ENCODE data around the gene NISCH. TPM values are rescaled to one million over a fixed set of nuclear protein-coding genes. Genes with fewer than 3 reads are reported as not detected.

Gene NISCH
- total and polyA plus RNA-seq, 2 experiments from 2014 or later: 18.4 to 76.4 TPM

- no peak for TF ChIP-seq CTCF (conservative IDR thresholded peaks at IDR 0.05; ENCODE audit: low read depth in 2 of 2)
- TF ChIP-seq JUNB (IDR thresholded peaks at IDR 0.05; ENCODE audit: unreplicated experiment): no peak
- TF ChIP-seq NANOG (IDR thresholded peaks at IDR 0.05; ENCODE audit: borderline replicate concordance): no peak
- no peak for TF ChIP-seq ETS1 (IDR thresholded peaks at IDR 0.05)
- no peak for TF ChIP-seq POLR2AphosphoS5 (IDR thresholded peaks at IDR 0.05; ENCODE audit: low read depth)
- no peak for TF ChIP-seq CREB1 (CRISPR knock-in tag; IDR thresholded peaks at IDR 0.05; ENCODE audit: low read depth)
- no peak for TF ChIP-seq EZH2phosphoT487 (IDR thresholded peaks at IDR 0.05; ENCODE audit: unreplicated experiment)
- TF ChIP-seq REST (IDR thresholded peaks at IDR 0.05; ENCODE audit: unreplicated experiment): no peak
- TF ChIP-seq ZNF331 (CRISPR knock-in tag; IDR thresholded peaks at IDR 0.05; ENCODE audit: low read depth): no peak
These were observed 32.2 kb upstream of the NISCH start (continued) for GRCh38 chr3:52423173-52423572.

GRCh38 chr3:52428151-52429005, 27.0 kb upstream of the NISCH start:
- Mint-ChIP-seq H3K4me3 (no peak overlapping the region), H3K27me3 (ENCODE audit: insufficient read depth, low read depth, poor library complexity) (peaks cover 3% of the 10 kb centered on the region), H3K4me1 (peaks cover 8% of the 10 kb centered on the region), H3K36me3 (ENCODE audit: low read depth) (no peaks in the 10 kb centered on the region), H3K9me3 (no peaks in the 10 kb centered on the region), H3K27ac (no peak overlapping the region)
- no peak for TF ChIP-seq STAT1 (IDR thresholded peaks at IDR 0.05; ENCODE audit: unreplicated experiment)
- peak; percentile 86 to 89 for TF ChIP-seq CTCF (conservative IDR thresholded peaks at IDR 0.05; ENCODE audit: low read depth in 2 of 2)
- TF ChIP-seq CREB1 (CRISPR knock-in tag; IDR thresholded peaks at IDR 0.05; ENCODE audit: low read depth): no peak
- no peak for TF ChIP-seq JUNB (IDR thresholded peaks at IDR 0.05; ENCODE audit: unreplicated experiment)
- H3K79me2 ChIP-seq (replicated peaks; ENCODE audit: insufficient read depth): no peaks in the 10 kb centered on the region
- H3F3A ChIP-seq (replicated peaks; ENCODE audit: low read depth): no peaks in the 10 kb centered on the region
- H3K27me3 ChIP-seq (ENCODE audit: insufficient read depth): no peaks in the 10 kb centered on the region
- no peaks in the 10 kb centered on the region for H4K20me1 ChIP-seq (replicated peaks; ENCODE audit: insufficient read depth)
- peak; percentile 92 for ATAC-seq
- H2AFZ ChIP-seq: peak overlapping the region; percentile 60; the same call in 1 of the 2 replicates
- peak; percentile 75 for DNase-seq (ENCODE audit: low spot score)
- no peak overlapping the region for H3K4me2 ChIP-seq
- H3K4me1 ChIP-seq (ENCODE audit: insufficient read depth): 0 out of 2 replicates have a peak, but pooled peaks cover 2% of the 10 kb centered on the region
- H3K4me3 ChIP-seq: no peak overlapping the region
- no peaks in the 10 kb centered on the region for H3K36me3 ChIP-seq (ENCODE audit: insufficient read depth)
- H3K9me2 ChIP-seq (ENCODE audit: insufficient read depth): no peaks in the 10 kb centered on the region
- no peak overlapping the region for H3K27ac ChIP-seq (ENCODE audit: low read depth)

Measured in GM23338 (cell line).